ENCODE data around the gene CFAP45.

- TF ChIP-seq MAX (IDR thresholded peaks at IDR 0.05) (no peak), POLR2A (IDR thresholded peaks at IDR 0.05; ENCODE audit: low read length) (no peak), JUN (IDR thresholded peaks at IDR 0.05) (no peak), NPAS2 (CRISPR knock-in tag; IDR thresholded peaks at IDR 0.05; ENCODE audit: borderline replicate concordance) (no peak), RAD21 (conservative IDR thresholded peaks at IDR 0.05 in 1 of 2, IDR thresholded peaks at IDR 0.05 in 1 of 2) (no peak), PBX3 (IDR thresholded peaks at IDR 0.05) (no peak), MAFK (IDR thresholded peaks at IDR 0.05; ENCODE audit: partially characterized antibody) (no peak), CTCF (IDR thresholded peaks at IDR 0.05) (no peak), PHF8 (IDR thresholded peaks at IDR 0.05; ENCODE audit: borderline replicate concordance, low read depth) (no peak), CBX2 (IDR thresholded peaks at IDR 0.05; ENCODE audit: borderline replicate concordance, low read depth) (no peak), ELK1 (IDR thresholded peaks at IDR 0.05; ENCODE audit: low read depth, low read length) (no peak)
Measured at GRCh38 chr1:159920202-159920601, 20.2 kb upstream of the CFAP45 start.
